Measurements from ENCODE around the gene UBE2K.
"Not testable (repeated sequence)": the region's sequence is repeated elsewhere in the genome, so short reads cannot be mapped to it uniquely, and the experiment has no call there.

Gene UBE2K

DNA sequence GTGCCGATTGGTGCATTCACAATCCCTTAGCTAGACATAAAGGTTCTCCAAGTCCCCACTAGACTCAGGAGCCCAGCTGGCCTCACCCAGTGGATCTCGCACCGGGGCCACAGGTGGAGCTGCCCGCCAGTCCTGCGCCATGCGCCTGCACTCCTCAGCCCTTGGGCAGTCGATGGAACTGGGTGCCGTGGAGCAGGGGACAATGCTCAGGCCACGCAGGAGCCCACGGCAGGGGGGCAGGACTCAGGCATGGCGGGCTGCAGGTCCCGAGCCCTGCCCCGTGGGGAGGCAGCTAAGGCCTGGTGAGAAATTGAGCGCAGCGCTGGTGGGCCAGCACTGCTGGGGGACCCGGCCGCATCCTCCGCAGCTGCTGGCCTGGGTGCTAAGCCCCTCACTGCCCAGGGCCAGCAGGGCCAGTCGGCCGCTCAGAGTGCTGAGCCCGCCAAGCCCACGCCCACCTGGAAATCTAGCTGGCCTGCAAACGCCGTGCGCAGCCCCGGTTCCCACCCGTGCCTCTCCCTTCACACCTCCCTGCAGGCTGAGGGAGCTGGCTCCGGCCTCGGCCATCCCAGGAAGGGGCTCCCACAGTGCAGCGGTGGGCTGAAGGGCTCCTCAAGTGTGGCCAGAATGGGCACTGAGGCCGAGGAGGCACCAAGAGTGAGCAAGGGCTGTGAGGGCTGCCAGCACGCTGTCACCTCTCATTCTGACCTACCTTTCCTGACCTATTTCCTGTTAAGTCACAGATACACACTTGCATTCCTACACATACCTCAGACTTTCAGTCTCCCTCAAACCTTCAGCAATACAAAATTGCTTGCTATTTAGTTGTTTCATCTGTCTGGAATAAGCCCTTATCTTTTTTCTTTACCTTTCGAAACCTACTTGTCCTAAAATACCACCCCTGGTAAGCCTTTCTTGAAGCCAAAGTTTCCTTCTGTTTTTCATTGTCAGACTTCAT lies 20.7 kb downstream of the UBE2K start:
- Histone ChIP-seq H3K9me2 (replicated peaks; ENCODE audit: insufficient read depth, low read length) (no peaks in the 10 kb centered on the region), H3K9ac (ENCODE audit: low read length) (no peak overlapping the region), H3K4me3 (ENCODE audit: insufficient read depth, low read length, poor library complexity, severe bottlenecking) (no peak overlapping the region), H3K27me3 (ENCODE audit: low read length) (no peaks in the 10 kb centered on the region), H3F3A (ENCODE audit: insufficient read depth) (no peaks in the 10 kb centered on the region), H3K36me3 (ENCODE audit: low read length) (no peaks in the 10 kb centered on the region), H3K79me2 (ENCODE audit: insufficient read depth, low read length) (peaks cover 91% of the 10 kb centered on the region), H3K9me3 (ENCODE audit: insufficient read depth, low read length) (no peaks in the 10 kb centered on the region), H4K20me1 (ENCODE audit: low read depth, low read length) (peaks cover 3% of the 10 kb centered on the region; the same call in 1 of the 2 replicates), H3K4me2 (ENCODE audit: low read depth, low read length, poor library complexity, severe bottlenecking) (no peak overlapping the region), H2AFZ (ENCODE audit: low read depth, low read length, severe bottlenecking) (no peak overlapping the region), H3K27ac (ENCODE audit: low read depth, low read length) (no peak overlapping the region)
- TF ChIP-seq EZH2phosphoT487 (conservative IDR thresholded peaks at IDR 0.05; ENCODE audit: low read length): no peak
- TF ChIP-seq CTCF (IDR thresholded peaks at IDR 0.05; ENCODE audit: insufficient read depth, low read length, poor library complexity, severe bottlenecking): no peak

DNA sequence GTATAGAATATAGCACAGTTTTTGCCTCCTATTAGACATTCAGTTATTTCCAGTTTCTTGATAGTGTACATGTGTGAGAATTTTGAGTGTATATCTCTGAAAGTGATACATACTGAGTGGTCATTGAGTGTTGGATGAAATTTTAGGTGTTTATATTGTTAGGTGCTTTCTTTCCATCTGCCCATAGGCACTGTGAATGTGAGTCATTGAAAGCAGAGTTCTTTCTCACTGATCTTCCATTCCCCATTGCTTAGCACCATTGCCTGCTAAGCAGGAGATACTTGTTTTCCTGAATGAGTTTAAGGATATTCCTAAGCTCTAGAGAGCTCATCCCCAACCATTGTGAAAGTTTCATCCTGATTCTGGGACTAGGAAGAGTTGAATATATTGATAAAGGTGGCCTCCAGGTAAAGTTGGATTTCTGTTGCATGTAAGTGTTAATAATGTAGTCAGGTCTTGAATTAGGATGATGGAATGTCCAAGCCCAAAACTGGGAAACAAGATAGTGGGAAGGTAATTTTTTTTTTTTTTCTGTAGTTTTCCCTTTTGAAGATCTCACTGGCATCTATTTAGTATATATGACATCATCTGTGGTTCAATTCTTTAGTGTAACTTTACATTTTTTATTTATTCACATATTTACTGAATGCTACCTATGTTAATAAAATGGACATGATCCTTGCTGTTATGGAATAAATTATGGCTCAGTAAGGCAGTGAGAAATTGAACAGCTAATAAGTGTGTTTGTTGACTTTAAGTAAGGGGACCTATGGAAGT lies 22.1 kb downstream of the UBE2K start:
- Histone ChIP-seq H4K20me1 (ENCODE audit: low read depth, low read length) (peaks cover 9% of the 10 kb centered on the region; the same call in 1 of the 2 replicates), H2AFZ (ENCODE audit: low read depth, low read length, severe bottlenecking) (no peak overlapping the region), H3F3A (ENCODE audit: insufficient read depth) (no peaks in the 10 kb centered on the region), H3K9me3 (ENCODE audit: insufficient read depth, low read length) (no peaks in the 10 kb centered on the region), H3K9ac (ENCODE audit: low read length) (no peak overlapping the region), H3K79me2 (ENCODE audit: insufficient read depth, low read length) (peaks cover 94% of the 10 kb centered on the region), H3K36me3 (ENCODE audit: low read length) (no peaks in the 10 kb centered on the region), H3K4me2 (ENCODE audit: low read depth, low read length, poor library complexity, severe bottlenecking) (no peak overlapping the region), H3K9me2 (replicated peaks; ENCODE audit: insufficient read depth, low read length) (no peaks in the 10 kb centered on the region), H3K4me3 (ENCODE audit: insufficient read depth, low read length, poor library complexity, severe bottlenecking) (no peak overlapping the region), H3K27me3 (ENCODE audit: low read length) (no peaks in the 10 kb centered on the region), H3K27ac (ENCODE audit: low read depth, low read length) (no peak overlapping the region)
- TF ChIP-seq EZH2phosphoT487 (conservative IDR thresholded peaks at IDR 0.05; ENCODE audit: low read length) (no peak), CTCF (IDR thresholded peaks at IDR 0.05; ENCODE audit: insufficient read depth, low read length, poor library complexity, severe bottlenecking) (no peak)

GRCh38 chr4:39721273-39721672 lies 23.3 kb downstream of the UBE2K start:
- H3K9me2 ChIP-seq (replicated peaks; ENCODE audit: insufficient read depth, low read length); H3K27ac ChIP-seq (ENCODE audit: low read depth, low read length); H3K27me3 ChIP-seq (ENCODE audit: low read length); H3K9me3 ChIP-seq (ENCODE audit: insufficient read depth, low read length); H3F3A ChIP-seq (ENCODE audit: insufficient read depth); H3K36me3 ChIP-seq (ENCODE audit: low read length); H3K9ac ChIP-seq (ENCODE audit: low read length); H3K4me2 ChIP-seq (ENCODE audit: low read depth, low read length, poor library complexity, severe bottlenecking); H3K4me3 ChIP-seq (ENCODE audit: insufficient read depth, low read length, poor library complexity, severe bottlenecking); H2AFZ ChIP-seq (ENCODE audit: low read depth, low read length, severe bottlenecking); H4K20me1 ChIP-seq (ENCODE audit: low read depth, low read length): not testable (repeated sequence)
- H3K79me2 ChIP-seq (ENCODE audit: insufficient read depth, low read length): peaks cover 94% of the 10 kb centered on the region

Measured in SU-DHL-6 (cell line).